Lung (tissue), 12 donors: ENCODE measurements around the gene HID1. TPM values are rescaled to one million over a fixed set of nuclear protein-coding genes. Genes with fewer than 3 reads are reported as not detected.

Experiments used
- ATAC-seq: fragments of 200-7000 bp; cut with Tn5 transposase; one replicate; pipeline ENCODE4 v1.9.1; 2020; ENCODE audit warnings: moderate number of reproducible peaks; ENCODE audit not compliant: insufficient read depth, low FRiP score
- DNase-seq, 3 donors: peaks; one replicate each; pipeline ENCODE4 v3.0.0-alpha.2; 2013 to 2017
- H3K27ac ChIP-seq, 2 donors: one replicate each; pipeline ENCODE4 v1.5.1; 2013; ENCODE audit warnings: mild to moderate bottlenecking in 2 of 2, moderate library complexity in 2 of 2, control low read depth in 1 of 2, inconsistent platforms in 1 of 2, low read depth in 1 of 2, low read length in 1 of 2
- H3K27me3 ChIP-seq, 3 donors: one replicate each; pipeline ENCODE4 v1.5.1; 2013; ENCODE audit warnings: low read length in 2 of 3; ENCODE audit not compliant: control insufficient read depth in 3 of 3, insufficient read depth in 3 of 3
- H3K36me3 ChIP-seq, 4 donors: one replicate each; pipeline ENCODE4 v1.5.1; 2013; ENCODE audit warnings: low read length in 4 of 4, mild to moderate bottlenecking in 1 of 4, moderate library complexity in 1 of 4; ENCODE audit not compliant: control insufficient read depth in 4 of 4, insufficient read depth in 4 of 4
- H3K4me1 ChIP-seq, 5 donors: one replicate each; pipeline ENCODE4 v1.5.1; 2013; ENCODE audit warnings: low read length in 5 of 5, mild to moderate bottlenecking in 2 of 5, moderate library complexity in 1 of 5; ENCODE audit not compliant: control insufficient read depth in 5 of 5, insufficient read depth in 5 of 5
- H3K4me3 ChIP-seq: one replicate; pipeline ENCODE4 v1.5.1; 2013; ENCODE audit warnings: mild to moderate bottlenecking, control low read depth, moderate library complexity
- H3K9ac ChIP-seq, 2 donors: one replicate each; pipeline ENCODE4 v1.5.1; 2013; ENCODE audit warnings: low read length in 2 of 2, control low read depth in 1 of 2; ENCODE audit not compliant: insufficient read depth in 1 of 2
- H3K9me3 ChIP-seq, 4 donors: one replicate each; pipeline ENCODE4 v1.5.1; 2013; ENCODE audit warnings: low read length in 3 of 4, mild to moderate bottlenecking in 1 of 4, moderate library complexity in 1 of 4; ENCODE audit not compliant: control insufficient read depth in 4 of 4, insufficient read depth in 3 of 4
- WGBS, 2 donors: extraction: QIAGEN DNeasy Blood & Tissue Kit; methylation state at CpG; one replicate each; pipeline ENCODE4 v1.1.7; 2013; 5-methylcytosine and 5-hydroxymethylcytosine counted together
- polyA plus RNA-seq, 2 donors: library from polyadenylated mRNA; stranded (reverse); fragments of 200-250 nt; gene quantifications; one replicate each; pipeline ENCODE4 v1.2.1, GENCODE V29; 2013
- total RNA-seq, 2 donors: library from RNA; depleted of rRNA in 1 of 2; stranded (reverse); fragments of >200 nt in 1 of 2; gene quantifications; one replicate each; pipeline ENCODE4 v1.2.1, GENCODE V29; 2014 to 2021
- TF ChIP-seq, protein P1 (sequence below): IDR thresholded peaks from 2 replicates; pipeline ENCODE4 v1.5.1; 2012; ENCODE audit warnings: mild to moderate bottlenecking; ENCODE audit errors: control extremely low read depth, extremely low read depth
- donor health status: control.
- donor health status: control.
- donor health status: Bipolar disorder and iron deficiency.
- donor health status: healthy.
- donor health status: DM: yes; HTN: yes; CAD: no.

HID1 gene
- total and polyA plus RNA-seq, 4 donors = 15.2 to 42.1 (median 29.2) TPM

DNA sequence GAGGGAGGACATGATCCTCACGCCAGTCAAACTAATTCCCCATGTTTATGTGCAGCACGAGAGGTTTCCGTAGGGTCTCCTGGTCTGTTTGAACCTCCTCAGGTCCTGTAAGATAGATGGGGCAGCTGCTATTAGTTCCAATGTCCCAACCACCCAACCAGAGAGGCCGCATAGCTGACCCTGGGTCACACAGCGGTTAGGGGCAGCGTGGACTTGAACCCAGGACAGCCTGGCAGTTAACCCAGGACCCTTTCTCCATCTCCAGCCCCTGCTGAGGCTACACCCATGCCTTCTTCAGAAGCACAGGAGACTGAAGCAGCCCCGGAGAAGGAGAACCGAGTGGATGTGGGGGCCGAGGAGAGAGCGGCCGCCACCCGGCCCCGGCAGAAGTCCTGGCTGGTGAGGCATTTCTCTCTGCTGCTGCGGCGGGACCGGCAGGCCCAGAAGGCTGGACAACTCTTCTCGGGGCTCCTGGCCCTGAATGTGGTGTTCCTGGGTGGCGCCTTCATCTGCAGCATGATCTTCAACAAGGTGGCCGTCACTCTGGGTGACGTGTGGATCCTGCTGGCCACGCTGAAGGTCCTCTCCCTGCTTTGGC lies 31.3 kb downstream of the HID1 start:
- H3K4me1 ChIP-seq = no peaks in the 10 kb centered on the region
- H3K9ac ChIP-seq = no peak overlapping the region
- peaks cover 0 to 48% (median 18%) of the 10 kb centered on the region in 3 donors for H3K27me3 ChIP-seq
- DNase-seq = no peak
- no peaks in the 10 kb centered on the region for H3K36me3 ChIP-seq
- no peak overlapping the region for H3K4me3 ChIP-seq
- 78 to 85% methylated on average over 20 to 21 of the region's 21 CpGs for whole genome bisulfite sequencing, 2 donors
- no peak for ATAC-seq
- TF ChIP-seq, protein P1, sequence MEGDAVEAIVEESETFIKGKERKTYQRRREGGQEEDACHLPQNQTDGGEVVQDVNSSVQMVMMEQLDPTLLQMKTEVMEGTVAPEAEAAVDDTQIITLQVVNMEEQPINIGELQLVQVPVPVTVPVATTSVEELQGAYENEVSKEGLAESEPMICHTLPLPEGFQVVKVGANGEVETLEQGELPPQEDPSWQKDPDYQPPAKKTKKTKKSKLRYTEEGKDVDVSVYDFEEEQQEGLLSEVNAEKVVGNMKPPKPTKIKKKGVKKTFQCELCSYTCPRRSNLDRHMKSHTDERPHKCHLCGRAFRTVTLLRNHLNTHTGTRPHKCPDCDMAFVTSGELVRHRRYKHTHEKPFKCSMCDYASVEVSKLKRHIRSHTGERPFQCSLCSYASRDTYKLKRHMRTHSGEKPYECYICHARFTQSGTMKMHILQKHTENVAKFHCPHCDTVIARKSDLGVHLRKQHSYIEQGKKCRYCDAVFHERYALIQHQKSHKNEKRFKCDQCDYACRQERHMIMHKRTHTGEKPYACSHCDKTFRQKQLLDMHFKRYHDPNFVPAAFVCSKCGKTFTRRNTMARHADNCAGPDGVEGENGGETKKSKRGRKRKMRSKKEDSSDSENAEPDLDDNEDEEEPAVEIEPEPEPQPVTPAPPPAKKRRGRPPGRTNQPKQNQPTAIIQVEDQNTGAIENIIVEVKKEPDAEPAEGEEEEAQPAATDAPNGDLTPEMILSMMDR = no peak
- H3K27ac ChIP-seq = no peak overlapping the region
- H3K9me3 ChIP-seq = peaks cover 0 to 2% (median 0%) of the 10 kb centered on the region in 4 donors

GRCh38 chr17:74939534-74939933 lies 33.0 kb downstream of the HID1 start:
- peaks cover 0 to 64% (median 19%) of the 10 kb centered on the region in 3 donors for H3K27me3 ChIP-seq
- WGBS, 2 donors = 47 to 51% methylated on average over 8 of the region's 8 CpGs
- no peak for ATAC-seq

GRCh38 chr17:74938194-74938950 lies 34.2 kb downstream of the HID1 start:
- TF ChIP-seq, protein P1 = no peak
- H3K4me1 ChIP-seq = peaks cover 0 to 3% (median 0%) of the 10 kb centered on the region in 5 donors
- H3K27me3 ChIP-seq = peaks cover 0 to 72% (median 21%) of the 10 kb centered on the region in 3 donors
- no peak overlapping the region for H3K4me3 ChIP-seq
- no peak overlapping the region for H3K27ac ChIP-seq
- H3K9ac ChIP-seq = no peak overlapping the region
- H3K9me3 ChIP-seq = peaks cover 0 to 3% (median 0%) of the 10 kb centered on the region in 4 donors
- DNase-seq = no peak
- 70 to 75% methylated on average over 8 of the region's 8 CpGs for WGBS, 2 donors
- ATAC-seq = no peak
- H3K36me3 ChIP-seq = no peaks in the 10 kb centered on the region

More at GRCh38 chr17:74939534-74939933, 33.0 kb downstream of the HID1 start:
- peaks cover 0 to 3% (median 0%) of the 10 kb centered on the region in 5 donors for H3K4me1 ChIP-seq
- H3K27ac ChIP-seq = no peak overlapping the region
- no peak overlapping the region for H3K4me3 ChIP-seq
- H3K9ac ChIP-seq = no peak overlapping the region
- H3K9me3 ChIP-seq = peaks cover 0 to 3% (median 0%) of the 10 kb centered on the region in 4 donors
- no peak for DNase-seq
- H3K36me3 ChIP-seq = no peaks in the 10 kb centered on the region
- TF ChIP-seq, protein P1 = no peak
